ENCODE data around the gene PRC1.

PRC1 gene

GRCh38 chr15:91007266-91007665 is 12.9 kb upstream of the PRC1 start:
- H3K27ac ChIP-seq = peak overlapping the region; percentile 51
- TF ChIP-seq, protein P1, sequence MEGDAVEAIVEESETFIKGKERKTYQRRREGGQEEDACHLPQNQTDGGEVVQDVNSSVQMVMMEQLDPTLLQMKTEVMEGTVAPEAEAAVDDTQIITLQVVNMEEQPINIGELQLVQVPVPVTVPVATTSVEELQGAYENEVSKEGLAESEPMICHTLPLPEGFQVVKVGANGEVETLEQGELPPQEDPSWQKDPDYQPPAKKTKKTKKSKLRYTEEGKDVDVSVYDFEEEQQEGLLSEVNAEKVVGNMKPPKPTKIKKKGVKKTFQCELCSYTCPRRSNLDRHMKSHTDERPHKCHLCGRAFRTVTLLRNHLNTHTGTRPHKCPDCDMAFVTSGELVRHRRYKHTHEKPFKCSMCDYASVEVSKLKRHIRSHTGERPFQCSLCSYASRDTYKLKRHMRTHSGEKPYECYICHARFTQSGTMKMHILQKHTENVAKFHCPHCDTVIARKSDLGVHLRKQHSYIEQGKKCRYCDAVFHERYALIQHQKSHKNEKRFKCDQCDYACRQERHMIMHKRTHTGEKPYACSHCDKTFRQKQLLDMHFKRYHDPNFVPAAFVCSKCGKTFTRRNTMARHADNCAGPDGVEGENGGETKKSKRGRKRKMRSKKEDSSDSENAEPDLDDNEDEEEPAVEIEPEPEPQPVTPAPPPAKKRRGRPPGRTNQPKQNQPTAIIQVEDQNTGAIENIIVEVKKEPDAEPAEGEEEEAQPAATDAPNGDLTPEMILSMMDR (conservative IDR thresholded peaks at IDR 0.05) = no peak
- TF ChIP-seq ZFX (IDR thresholded peaks at IDR 0.05) = no peak

DNA sequence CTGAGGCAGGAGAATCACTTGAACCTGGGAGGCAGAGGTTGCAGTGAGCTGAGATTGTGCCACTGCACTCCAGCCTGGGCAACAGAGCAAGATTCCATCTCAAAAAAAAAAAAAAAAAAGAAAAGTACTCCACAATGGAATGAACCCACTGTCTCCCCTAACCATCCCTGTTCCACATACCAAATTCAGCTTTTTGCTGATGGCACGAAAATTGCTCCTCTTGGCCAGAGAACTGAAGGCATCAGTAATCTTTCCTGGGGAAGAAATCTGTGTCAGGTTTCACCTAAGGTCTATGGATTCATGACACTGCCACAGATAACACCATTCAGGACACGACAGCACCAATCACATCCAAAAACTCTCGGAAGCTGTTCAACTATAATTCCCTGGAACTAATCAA is 6.9 kb upstream of the PRC1 start:
- TF ChIP-seq, protein P1 (conservative IDR thresholded peaks at IDR 0.05) = no peak
- TF ChIP-seq ZFX (IDR thresholded peaks at IDR 0.05) = no peak
- H3K27ac ChIP-seq = no peak overlapping the region

- no peak for TF ChIP-seq ZFX (IDR thresholded peaks at IDR 0.05)
- TF ChIP-seq, protein P1 (conservative IDR thresholded peaks at IDR 0.05) = no peak
- H3K27ac ChIP-seq = no peak overlapping the region
Observed at GRCh38 chr15:90998737-90999136, 4.4 kb upstream of the PRC1 start.

DNA sequence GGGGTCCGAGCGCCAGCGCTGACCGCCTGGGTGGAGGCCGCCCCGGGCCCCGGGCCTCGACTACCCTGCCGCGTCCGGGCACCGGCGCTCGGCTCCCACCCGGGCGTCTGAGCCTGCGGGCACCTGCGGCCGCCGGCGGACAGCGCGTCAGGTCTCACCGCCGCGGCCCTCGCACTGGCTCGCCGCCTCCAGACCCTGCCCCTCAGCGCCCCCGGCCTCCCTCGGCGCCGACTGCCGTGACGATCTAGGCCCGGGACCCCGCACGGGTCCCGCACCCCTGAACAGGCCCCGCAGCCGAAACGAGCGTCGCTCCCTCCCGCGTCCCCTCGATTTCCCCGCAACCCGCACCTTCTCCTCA is 297 bp downstream of the PRC1 start:
- peak; percentile 72 for TF ChIP-seq ZFX (IDR thresholded peaks at IDR 0.05)
- TF ChIP-seq, protein P1 (conservative IDR thresholded peaks at IDR 0.05) = no peak
- H3K27ac ChIP-seq = peak overlapping the region; percentile 95

DNA sequence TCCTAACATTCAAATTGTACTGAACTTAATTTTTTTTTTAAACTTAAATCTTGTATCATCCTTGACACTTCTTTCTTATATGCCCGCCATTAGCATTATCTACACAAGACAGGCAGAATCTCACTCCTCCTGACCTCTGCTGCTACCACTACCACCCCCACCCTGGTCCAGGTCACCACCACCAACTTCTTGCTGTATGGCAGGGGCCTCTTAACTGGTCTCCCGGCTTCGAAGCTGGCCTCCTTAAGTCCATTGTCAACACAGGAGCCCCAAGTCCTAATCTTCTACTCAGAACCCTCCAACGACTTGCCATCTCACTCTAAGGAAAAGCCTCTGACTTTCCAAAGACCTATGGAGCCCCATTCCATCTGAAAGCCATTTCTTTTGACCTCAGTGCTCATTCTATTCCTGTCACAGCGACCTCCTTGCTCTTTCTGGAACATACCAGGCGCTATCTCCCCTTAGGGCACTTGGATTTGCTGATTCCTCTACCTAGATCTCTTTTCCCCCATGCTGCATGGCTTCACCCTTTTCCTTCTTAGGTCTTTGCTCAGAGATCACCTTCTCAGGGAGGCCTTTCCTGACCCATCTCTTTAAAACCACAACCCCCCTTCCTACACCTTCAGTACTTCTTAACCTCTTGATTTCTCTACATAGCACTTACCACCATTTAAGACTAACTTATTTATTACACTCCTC is 2.6 kb downstream of the PRC1 start:
- TF ChIP-seq ZFX (IDR thresholded peaks at IDR 0.05) = no peak
- TF ChIP-seq, protein P1 (conservative IDR thresholded peaks at IDR 0.05) = no peak
- no peak overlapping the region for H3K27ac ChIP-seq

- H3K27ac ChIP-seq = no peak overlapping the region
- TF ChIP-seq, protein P1 (conservative IDR thresholded peaks at IDR 0.05) = no peak
- no peak for TF ChIP-seq ZFX (IDR thresholded peaks at IDR 0.05)
Observed at GRCh38 chr15:90990446-90990845, 3.9 kb downstream of the PRC1 start.

DNA sequence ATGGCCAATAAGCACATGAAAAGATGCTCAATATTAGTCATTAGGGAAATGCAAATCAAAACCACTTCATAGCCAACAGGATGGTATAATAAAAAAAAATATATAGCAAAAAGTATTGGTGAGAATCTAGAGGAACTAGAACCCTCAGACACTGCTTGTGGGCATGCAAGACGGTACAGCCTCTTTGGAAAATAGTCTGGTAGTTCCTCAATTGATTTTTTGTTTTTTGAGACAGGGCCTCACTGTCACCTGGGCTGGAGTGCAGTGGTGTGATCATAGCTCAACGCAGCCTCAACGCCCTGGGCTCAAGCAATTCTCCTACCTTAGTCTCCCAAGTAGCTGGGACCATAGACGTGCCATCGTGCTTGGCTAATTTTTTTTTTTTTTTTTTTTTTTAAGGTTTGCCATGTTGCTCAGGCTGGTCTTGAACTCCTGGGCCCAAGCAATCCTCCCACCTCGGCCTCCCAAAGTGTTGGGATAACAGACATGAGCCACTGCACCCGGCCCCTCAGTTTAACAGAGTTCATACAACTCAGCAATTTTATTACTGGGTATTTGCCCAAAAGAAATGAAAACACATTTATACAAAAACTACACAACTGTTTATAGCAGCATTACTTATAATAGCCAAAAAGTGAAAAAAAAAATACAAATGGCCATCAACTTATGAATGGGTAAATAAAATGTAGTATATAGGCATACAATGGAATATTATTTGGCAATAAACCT is 5.1 kb downstream of the PRC1 start:
- TF ChIP-seq, protein P1 (conservative IDR thresholded peaks at IDR 0.05) = no peak
- TF ChIP-seq ZFX (IDR thresholded peaks at IDR 0.05) = no peak
- H3K27ac ChIP-seq = no peak overlapping the region

All from C4-2B (cell line).